Posterior vena cava (tissue), 2 donors: Measurements from ENCODE around the gene SLC6A12. TPM values are rescaled to one million over a fixed set of nuclear protein-coding genes. Genes with fewer than 3 reads are reported as not detected.
"Not testable (repeated sequence)": the region's sequence is repeated elsewhere in the genome, so short reads cannot be mapped to it uniquely, and the experiment has no call there.

Experiments
- DNase-seq: peaks from one replicate; pipeline ENCODE4 v3.0.0-alpha.2; 2020; ENCODE audit warnings: low spot score
- intact Hi-C, 2 donors: fragments of 100-400 bp; cut with DNase I; formaldehyde crosslinking; loops; one replicate each; pipeline versions ENCODE4 v1.14.1 to v1.14.2; 2022 to 2023
- total RNA-seq, 2 donors: library from RNA; stranded (reverse); fragmentation: NEBNext Ultra II Directional; extraction: Animal tissue kit (Norgen Biotek cat#: 25700); gene quantifications; one replicate each; pipeline ENCODE4 v1.2.1, GENCODE V29; 2021
- donor health status: DM: yes; HTN: yes; CAD: no.
- donor health status: DM: yes; HTN: yes; CAD: no.

SLC6A12 gene
- total RNA-seq, 2 donors from 2014 or later, result 1.00 to 1.0 TPM

- intact Hi-C loops, result no loop called here
- peak; percentile 79 for DNase-seq
Measured at GRCh38 chr12:237026-237815, 23.3 kb upstream of the SLC6A12 start.

GRCh38 chr12:236445-236844, 22.5 kb upstream of the SLC6A12 start:
- intact Hi-C loops, result no loop called here
- peak; percentile 3 for DNase-seq

- DNase-seq, result peak; percentile 17
- intact Hi-C loops, result not testable (repeated sequence)
Measured at GRCh38 chr12:235967-236366, 22.0 kb upstream of the SLC6A12 start.

GRCh38 chr12:234891-235415, 21.0 kb upstream of the SLC6A12 start:
- intact Hi-C loops, result no loop called here
- DNase-seq, result peak; percentile 35

GRCh38 chr12:234019-234418, 20.1 kb upstream of the SLC6A12 start:
- intact Hi-C loops, result no loop called here
- DNase-seq, result no peak

GRCh38 chr12:233615-233968, 19.6 kb upstream of the SLC6A12 start:
- intact Hi-C loops, result no loop called here
- no peak for DNase-seq

- intact Hi-C loops, result no loop called here
- DNase-seq, result peak; percentile 78
Measured at GRCh38 chr12:232731-233614, 19.0 kb upstream of the SLC6A12 start.

GRCh38 chr12:230925-231671, 17.1 kb upstream of the SLC6A12 start:
- DNase-seq, result peak; percentile 58
- intact Hi-C loops, result no loop called here

- DNase-seq, result peak; percentile 74
- intact Hi-C loops, result no loop called here
Measured at GRCh38 chr12:229441-230191, 15.7 kb upstream of the SLC6A12 start.

GRCh38 chr12:228846-229200, 14.9 kb upstream of the SLC6A12 start:
- peak; percentile 9 for DNase-seq
- intact Hi-C loops, result no loop called here

GRCh38 chr12:227923-228845, 14.2 kb upstream of the SLC6A12 start:
- DNase-seq, result peak; percentile 63
- intact Hi-C loops, result no loop called here

- DNase-seq, result peak; percentile 36
- intact Hi-C loops, result no loop called here
Measured at GRCh38 chr12:227286-227915, 13.4 kb upstream of the SLC6A12 start.

GRCh38 chr12:226401-226800, 12.4 kb upstream of the SLC6A12 start:
- intact Hi-C loops, result no loop called here
- DNase-seq, result peak; percentile 45

GRCh38 chr12:225012-225411, 11.1 kb upstream of the SLC6A12 start:
- intact Hi-C loops, result no loop called here
- DNase-seq, result peak; percentile 74

- DNase-seq, result peak; percentile 29
- intact Hi-C loops, result no loop called here
Measured at GRCh38 chr12:224330-224729, 10.4 kb upstream of the SLC6A12 start.

GRCh38 chr12:223841-224240, 9.9 kb upstream of the SLC6A12 start:
- peak; percentile 53 for DNase-seq
- intact Hi-C loops, result no loop called here

- no peak for DNase-seq
- intact Hi-C loops, result no loop called here
Measured at GRCh38 chr12:221736-222135, 7.8 kb upstream of the SLC6A12 start.
